Measurements from ENCODE around the gene PTPRG. TPM values are rescaled to one million over a fixed set of nuclear protein-coding genes. Genes with fewer than 3 reads are reported as not detected.

PTPRG gene
- total and polyA plus RNA-seq, 12 donors: 6.3 to 119 (median 72.2) TPM

- intact Hi-C loops (cut with DNase I): no loop called here
- TF ChIP-seq POLR2A (IDR thresholded peaks at IDR 0.05): no peak
- TF ChIP-seq CTCF (IDR thresholded peaks at IDR 0.05): no peak
- H3K36me3 ChIP-seq (replicated peaks in 1 of 2): no peaks in the 10 kb centered on the region
- DNase-seq: no peak
- 82 to 92% (median 87%) methylated on average over 2 of the region's 2 CpGs for WGBS, 4 donors
- H3K4me1 ChIP-seq (replicated peaks in 1 of 2): no peaks in the 10 kb centered on the region
- H3K27ac ChIP-seq: no peak overlapping the region
- H3K9me3 ChIP-seq (replicated peaks in 1 of 3): no peaks in the 10 kb centered on the region
- no peak overlapping the region for H3K4me3 ChIP-seq
- H3K27me3 ChIP-seq: no peaks in the 10 kb centered on the region
Measured at GRCh38 chr3:62225051-62225450, 663.7 kb downstream of the PTPRG start.

- intact Hi-C loops (cut with DNase I): no loop called here
- H3K4me3 ChIP-seq: no peak overlapping the region
- TF ChIP-seq CTCF (IDR thresholded peaks at IDR 0.05) (no peak), POLR2A (IDR thresholded peaks at IDR 0.05) (no peak)
- H3K27me3 ChIP-seq: no peaks in the 10 kb centered on the region
- no peaks in the 10 kb centered on the region for H3K4me1 ChIP-seq (replicated peaks in 1 of 2)
- H3K27ac ChIP-seq: no peak overlapping the region
- H3K36me3 ChIP-seq (replicated peaks in 1 of 2): no peaks in the 10 kb centered on the region
- H3K9me3 ChIP-seq (replicated peaks in 1 of 3): no peaks in the 10 kb centered on the region
- WGBS, 4 donors: 88 to 98% (median 94%) methylated on average over 6 of the region's 6 CpGs
- no peak for DNase-seq
Measured at GRCh38 chr3:62226601-62227339, 665.4 kb downstream of the PTPRG start.

- Histone ChIP-seq H3K9me3 (replicated peaks in 1 of 3) (no peaks in the 10 kb centered on the region), H3K4me3 (no peak overlapping the region), H3K36me3 (replicated peaks in 1 of 2) (no peaks in the 10 kb centered on the region), H3K4me1 (replicated peaks in 1 of 2) (no peaks in the 10 kb centered on the region), H3K27ac (no peak overlapping the region), H3K27me3 (no peaks in the 10 kb centered on the region)
- no peak for TF ChIP-seq CTCF (IDR thresholded peaks at IDR 0.05)
- no peak for TF ChIP-seq POLR2A (IDR thresholded peaks at IDR 0.05)
- intact Hi-C loops (cut with DNase I): no loop called here
- DNase-seq: no peak
- 91 to 95% (median 94%) methylated on average over 3 of the region's 3 CpGs for WGBS, 4 donors
Measured at GRCh38 chr3:62228467-62228866, 667.1 kb downstream of the PTPRG start.

GRCh38 chr3:62229211-62229610 lies 667.8 kb downstream of the PTPRG start:
- no peaks in the 10 kb centered on the region for H3K27me3 ChIP-seq
- no peaks in the 10 kb centered on the region for H3K9me3 ChIP-seq (replicated peaks in 1 of 3)
- WGBS, 4 donors: 79 to 85% (median 82%) methylated on average over 5 of the region's 5 CpGs
- H3K27ac ChIP-seq: no peak overlapping the region
- H3K4me3 ChIP-seq: no peak overlapping the region
- intact Hi-C loops (cut with DNase I): no loop called here
- no peak for TF ChIP-seq POLR2A (IDR thresholded peaks at IDR 0.05)
- no peak for TF ChIP-seq CTCF (IDR thresholded peaks at IDR 0.05)
- DNase-seq: no peak
- no peaks in the 10 kb centered on the region for H3K36me3 ChIP-seq (replicated peaks in 1 of 2)
- H3K4me1 ChIP-seq (replicated peaks in 1 of 2): no peaks in the 10 kb centered on the region

Data from adrenal gland (tissue), 12 donors.